22Rv1 (cell line): ENCODE data around the gene TRPV2.

Experiments used
- CTCF ChIP-seq: fragments of 450-650 bp; IDR thresholded peaks from 2 replicates; pipeline ENCODE4 v1.5.1; 2017; ENCODE audit warnings: mild to moderate bottlenecking
- ZFX ChIP-seq: fragments of 450-650 bp; IDR thresholded peaks from 2 replicates; pipeline ENCODE4 v1.6.1; 2017; ENCODE audit warnings: antibody characterized with exemption, borderline replicate concordance

GRCh38 chr17:16470265-16470664 is 54.9 kb downstream of the TRPV2 start:
- TF ChIP-seq CTCF (no peak), ZFX (no peak)
